Measurements from ENCODE around the gene MARCHF7. TPM values are rescaled to one million over a fixed set of nuclear protein-coding genes. Genes with fewer than 3 reads are reported as not detected.

The MARCHF7 gene
- total RNA-seq (ENCODE audit: low replicate concordance), result 33.9 and 66.4 TPM in 2 replicates

GRCh38 chr2:159712143-159712928 lies at the start of gene MARCHF7:
Gene MARCHF7 (plus strand): TSS chr2:159712506. CDS start chr2:159729023, 16,517 bp downstream.

Other genes with a start within 250 kb of the MARCHF7 start
- gene BAZ2B, start 96.0 kb upstream of the MARCHF7 start, total RNA-seq (ENCODE audit: low replicate concordance), result 34.3 and 44.1 TPM in 2 replicates
- gene CD302, start 85.7 kb downstream of the MARCHF7 start, total RNA-seq (ENCODE audit: low replicate concordance), result 2.5 and 7.7 TPM in 2 replicates
- gene LY75, start 192.2 kb downstream of the MARCHF7 start, total RNA-seq (ENCODE audit: low replicate concordance), result 2.3 and 4.3 TPM in 2 replicates